A673 (cell line): ENCODE data around the gene ROPN1.

Experiments used
- EZH2 ChIP-seq: fragments of 200-600 bp; sonication (generic); IDR thresholded peaks from 2 replicates; pipeline ENCODE4 v1.6.1; 2017; ENCODE audit warnings: borderline replicate concordance, low read depth, mild to moderate bottlenecking, mixed read lengths, antibody characterized with exemption, low read length; ENCODE audit not compliant: poor library complexity, severe bottlenecking
- TF ChIP-seq, protein P1 (sequence below): fragments of 300-800, 200-600 bp; sonication (generic); conservative IDR thresholded peaks from 2 replicates; pipeline ENCODE4 v1.5.1; 2017; ENCODE audit warnings: low read depth, mild to moderate bottlenecking, antibody characterized with exemption, low read length, moderate library complexity, mixed read lengths

- TF ChIP-seq, protein P1, sequence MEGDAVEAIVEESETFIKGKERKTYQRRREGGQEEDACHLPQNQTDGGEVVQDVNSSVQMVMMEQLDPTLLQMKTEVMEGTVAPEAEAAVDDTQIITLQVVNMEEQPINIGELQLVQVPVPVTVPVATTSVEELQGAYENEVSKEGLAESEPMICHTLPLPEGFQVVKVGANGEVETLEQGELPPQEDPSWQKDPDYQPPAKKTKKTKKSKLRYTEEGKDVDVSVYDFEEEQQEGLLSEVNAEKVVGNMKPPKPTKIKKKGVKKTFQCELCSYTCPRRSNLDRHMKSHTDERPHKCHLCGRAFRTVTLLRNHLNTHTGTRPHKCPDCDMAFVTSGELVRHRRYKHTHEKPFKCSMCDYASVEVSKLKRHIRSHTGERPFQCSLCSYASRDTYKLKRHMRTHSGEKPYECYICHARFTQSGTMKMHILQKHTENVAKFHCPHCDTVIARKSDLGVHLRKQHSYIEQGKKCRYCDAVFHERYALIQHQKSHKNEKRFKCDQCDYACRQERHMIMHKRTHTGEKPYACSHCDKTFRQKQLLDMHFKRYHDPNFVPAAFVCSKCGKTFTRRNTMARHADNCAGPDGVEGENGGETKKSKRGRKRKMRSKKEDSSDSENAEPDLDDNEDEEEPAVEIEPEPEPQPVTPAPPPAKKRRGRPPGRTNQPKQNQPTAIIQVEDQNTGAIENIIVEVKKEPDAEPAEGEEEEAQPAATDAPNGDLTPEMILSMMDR, result no peak
- TF ChIP-seq EZH2, result no peak
Observed at GRCh38 chr3:123961508-123961856, 30.4 kb downstream of the ROPN1 start.
